Stimulated activated CD4-positive, alpha-beta T cell treated with anti-CD3 and anti-CD28 coated beads, Interleukin-15, amount 100 ng/mL, for 48 hours (primary cell): ENCODE measurements around the gene SMCHD1.

Experiments
- DNase-seq, 2 donors: peaks; one replicate each; pipeline ENCODE4 v3.0.0-alpha.2; 2020; ENCODE audit warnings: low read depth in 2 of 2

Gene SMCHD1

GRCh38 chr18:2853173-2853925 lies 197.8 kb downstream of the SMCHD1 start:
- DNase-seq, result no peak

GRCh38 chr18:2853926-2854664 lies 198.6 kb downstream of the SMCHD1 start:
- DNase-seq, result no peak
